RKO (cell line): ENCODE data around the gene AGAP1.

Experiments
- DNase-seq: peaks from one replicate; pipeline ENCODE4 v3.0.0-alpha.2; 2016; ENCODE audit warnings: low spot score

The AGAP1 gene

GRCh38 chr2:235712176-235712575, 218.3 kb downstream of the AGAP1 start:
- no peak for DNase-seq

GRCh38 chr2:235713189-235713588, 219.3 kb downstream of the AGAP1 start:
- no peak for DNase-seq

- no peak for DNase-seq
These were observed 221.8 kb downstream of the AGAP1 start for GRCh38 chr2:235715601-235716000.

- DNase-seq, result no peak
These were observed 223.1 kb downstream of the AGAP1 start for GRCh38 chr2:235716875-235717496.

GRCh38 chr2:235719146-235719942, 225.5 kb downstream of the AGAP1 start:
- DNase-seq, result no peak

- DNase-seq, result no peak
These were observed 227.8 kb downstream of the AGAP1 start for GRCh38 chr2:235721625-235722024.

- DNase-seq, result no peak
These were observed 229.0 kb downstream of the AGAP1 start for GRCh38 chr2:235722869-235723268.

- DNase-seq, result no peak
These were observed 229.5 kb downstream of the AGAP1 start for GRCh38 chr2:235723371-235723770.

- no peak for DNase-seq
These were observed 230.1 kb downstream of the AGAP1 start for GRCh38 chr2:235723811-235724465.

GRCh38 chr2:235725016-235725489, 231.2 kb downstream of the AGAP1 start:
- no peak for DNase-seq

- DNase-seq, result no peak
These were observed 232.0 kb downstream of the AGAP1 start for GRCh38 chr2:235725841-235726240.

- no peak for DNase-seq
These were observed 232.7 kb downstream of the AGAP1 start for GRCh38 chr2:235726554-235726953.

GRCh38 chr2:235727174-235727573, 233.3 kb downstream of the AGAP1 start:
- DNase-seq, result no peak

GRCh38 chr2:235727891-235728799, 234.3 kb downstream of the AGAP1 start:
- no peak for DNase-seq

- no peak for DNase-seq
These were observed 235.1 kb downstream of the AGAP1 start for GRCh38 chr2:235728800-235729556.

GRCh38 chr2:235729557-235729947, 235.7 kb downstream of the AGAP1 start:
- no peak for DNase-seq

GRCh38 chr2:235730115-235730514, 236.3 kb downstream of the AGAP1 start:
- no peak for DNase-seq

GRCh38 chr2:235733761-235734160, 239.9 kb downstream of the AGAP1 start:
- DNase-seq, result no peak

GRCh38 chr2:235734168-235734567, 240.3 kb downstream of the AGAP1 start:
- no peak for DNase-seq

GRCh38 chr2:235734688-235735231, 240.9 kb downstream of the AGAP1 start:
- DNase-seq, result no peak

- DNase-seq, result no peak
These were observed 243.6 kb downstream of the AGAP1 start for GRCh38 chr2:235737396-235737795.
